ENCODE data around the gene PCSK6. TPM values are rescaled to one million over a fixed set of nuclear protein-coding genes. Genes with fewer than 3 reads are reported as not detected.

PCSK6 gene
- total RNA-seq, 1 donor, result 0.72 TPM

DNA sequence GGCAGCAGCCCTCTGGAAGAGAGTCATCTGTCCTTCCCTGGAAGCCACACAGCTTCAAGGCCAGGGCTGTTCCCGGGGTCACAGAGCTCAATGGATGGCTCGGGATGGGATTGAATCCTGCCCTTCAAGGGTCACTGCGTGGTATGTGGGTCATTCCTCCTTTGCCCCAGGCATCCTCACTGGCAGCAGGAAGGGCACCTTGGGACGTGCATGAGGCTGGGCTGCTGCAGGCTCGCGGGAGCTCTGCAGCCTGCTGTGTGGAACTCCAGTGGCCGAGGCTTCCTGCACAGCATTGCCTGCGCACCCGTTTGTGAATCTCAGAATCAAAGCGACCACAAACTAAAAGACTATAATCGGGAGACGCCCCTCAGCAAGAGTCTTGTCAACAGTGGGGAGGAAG, 60.7 kb downstream of the PCSK6 start:
- Histone ChIP-seq H3K4me3 (ENCODE audit: insufficient read depth, low read length) (no peak overlapping the region), H3K9me3 (ENCODE audit: low read depth, low read length) (no peaks in the 10 kb centered on the region), H3K4me2 (ENCODE audit: insufficient read depth, low read length) (no peak overlapping the region), H3K79me2 (ENCODE audit: insufficient read depth, low read length) (no peaks in the 10 kb centered on the region), H2AFZ (ENCODE audit: low read length) (no peak overlapping the region), H4K20me1 (ENCODE audit: insufficient read depth, low read length) (no peaks in the 10 kb centered on the region), H3K27ac (ENCODE audit: low read depth, low read length) (no peak overlapping the region), H3K36me3 (ENCODE audit: insufficient read depth, low read length) (no peaks in the 10 kb centered on the region), H3K4me1 (ENCODE audit: insufficient read depth, low read length) (no peaks in the 10 kb centered on the region), H3K27me3 (ENCODE audit: insufficient read depth, low read length) (peaks cover 10% of the 10 kb centered on the region)
- TF ChIP-seq, protein P1, sequence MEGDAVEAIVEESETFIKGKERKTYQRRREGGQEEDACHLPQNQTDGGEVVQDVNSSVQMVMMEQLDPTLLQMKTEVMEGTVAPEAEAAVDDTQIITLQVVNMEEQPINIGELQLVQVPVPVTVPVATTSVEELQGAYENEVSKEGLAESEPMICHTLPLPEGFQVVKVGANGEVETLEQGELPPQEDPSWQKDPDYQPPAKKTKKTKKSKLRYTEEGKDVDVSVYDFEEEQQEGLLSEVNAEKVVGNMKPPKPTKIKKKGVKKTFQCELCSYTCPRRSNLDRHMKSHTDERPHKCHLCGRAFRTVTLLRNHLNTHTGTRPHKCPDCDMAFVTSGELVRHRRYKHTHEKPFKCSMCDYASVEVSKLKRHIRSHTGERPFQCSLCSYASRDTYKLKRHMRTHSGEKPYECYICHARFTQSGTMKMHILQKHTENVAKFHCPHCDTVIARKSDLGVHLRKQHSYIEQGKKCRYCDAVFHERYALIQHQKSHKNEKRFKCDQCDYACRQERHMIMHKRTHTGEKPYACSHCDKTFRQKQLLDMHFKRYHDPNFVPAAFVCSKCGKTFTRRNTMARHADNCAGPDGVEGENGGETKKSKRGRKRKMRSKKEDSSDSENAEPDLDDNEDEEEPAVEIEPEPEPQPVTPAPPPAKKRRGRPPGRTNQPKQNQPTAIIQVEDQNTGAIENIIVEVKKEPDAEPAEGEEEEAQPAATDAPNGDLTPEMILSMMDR (IDR thresholded peaks at IDR 0.05; ENCODE audit: extremely low read depth, low read depth, low read length), result no peak
- DNase-seq (ENCODE audit: insufficient read length, low spot score, missing footprints), result no peak

DNA sequence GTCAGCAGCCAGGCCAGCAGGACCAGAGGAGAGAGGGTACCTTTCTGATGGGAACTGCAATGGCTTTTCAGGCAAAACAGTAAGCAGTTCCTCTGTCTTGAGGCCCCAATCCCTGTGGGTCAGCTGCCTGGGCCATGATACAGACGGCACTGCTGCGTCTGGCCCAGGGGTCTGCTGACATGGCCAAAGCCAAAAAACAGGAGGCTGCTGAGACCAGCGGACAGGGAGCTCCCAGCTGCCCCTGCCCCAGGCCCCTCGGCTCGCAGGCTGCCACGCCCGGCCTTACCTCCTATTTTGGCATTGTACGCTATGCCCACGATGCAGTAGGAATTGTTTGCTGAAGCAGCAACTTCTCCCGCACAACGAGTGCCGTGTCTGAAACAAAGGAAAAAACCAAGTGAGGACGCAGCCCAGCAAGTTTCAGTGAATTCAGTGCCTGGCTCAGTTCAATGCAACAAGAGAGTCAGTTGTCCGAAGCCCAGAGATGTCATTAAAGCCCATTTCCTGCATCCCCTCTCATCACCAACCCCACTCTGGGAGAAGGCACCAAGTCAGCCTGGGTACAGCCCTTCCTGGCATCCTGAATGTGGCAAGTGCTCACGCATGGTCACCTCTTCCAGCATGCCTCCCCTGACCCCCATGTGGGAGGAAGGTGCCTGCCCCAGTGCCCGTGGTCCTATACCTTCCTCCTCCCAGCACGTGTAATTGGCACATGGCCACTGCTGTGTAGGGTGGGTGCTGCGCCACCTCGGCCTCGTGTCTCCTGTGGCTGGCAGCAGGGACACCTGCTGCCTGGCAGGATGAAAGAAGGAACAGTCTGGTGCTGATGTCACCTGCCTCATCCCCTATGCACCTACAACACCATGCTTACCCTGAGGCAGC, 61.7 kb downstream of the PCSK6 start:
- Histone ChIP-seq H3K4me3 (ENCODE audit: insufficient read depth, low read length) (no peak overlapping the region), H3K4me1 (ENCODE audit: insufficient read depth, low read length) (no peaks in the 10 kb centered on the region), H3K9me3 (ENCODE audit: low read depth, low read length) (no peaks in the 10 kb centered on the region), H3K79me2 (ENCODE audit: insufficient read depth, low read length) (no peaks in the 10 kb centered on the region), H2AFZ (ENCODE audit: low read length) (no peak overlapping the region), H3K27ac (ENCODE audit: low read depth, low read length) (no peak overlapping the region), H3K27me3 (ENCODE audit: insufficient read depth, low read length) (peaks cover 10% of the 10 kb centered on the region), H3K36me3 (ENCODE audit: insufficient read depth, low read length) (no peaks in the 10 kb centered on the region), H3K4me2 (ENCODE audit: insufficient read depth, low read length) (no peak overlapping the region), H4K20me1 (ENCODE audit: insufficient read depth, low read length) (no peaks in the 10 kb centered on the region)
- TF ChIP-seq, protein P1 (IDR thresholded peaks at IDR 0.05; ENCODE audit: extremely low read depth, low read depth, low read length), result no peak
- no peak for DNase-seq (ENCODE audit: insufficient read length, low spot score, missing footprints)

DNA sequence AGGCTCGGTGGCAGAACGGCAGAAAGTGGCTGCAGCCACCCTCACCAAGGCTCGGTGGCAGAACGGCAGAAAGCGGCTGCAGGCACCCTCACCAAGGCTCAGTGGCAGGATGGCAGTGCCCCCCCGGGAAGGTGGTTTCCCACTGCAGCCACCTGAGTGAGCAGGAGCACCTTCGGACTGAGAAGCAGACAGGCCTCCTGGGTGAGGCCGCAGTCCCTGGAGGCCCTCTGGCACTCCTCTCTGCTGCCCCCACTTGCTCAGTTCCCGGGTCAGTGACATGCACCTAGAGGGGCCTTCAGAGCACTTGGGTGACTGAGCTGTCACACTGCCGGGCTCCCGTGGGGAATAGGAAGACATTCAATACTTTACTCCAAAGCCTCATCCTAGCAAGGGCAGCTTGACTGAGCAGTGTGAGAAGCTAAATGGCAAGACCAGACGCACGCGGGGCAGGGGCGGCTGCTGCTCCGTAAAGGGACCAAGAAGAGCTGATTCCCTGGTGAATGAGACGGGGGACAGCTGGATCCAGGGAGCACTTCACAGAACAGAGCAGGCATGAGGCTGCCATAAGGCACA, 62.7 kb downstream of the PCSK6 start:
- Histone ChIP-seq H3K27ac (ENCODE audit: low read depth, low read length) (no peak overlapping the region), H3K4me1 (ENCODE audit: insufficient read depth, low read length) (no peaks in the 10 kb centered on the region), H3K4me2 (ENCODE audit: insufficient read depth, low read length) (no peak overlapping the region), H3K9me3 (ENCODE audit: low read depth, low read length) (no peaks in the 10 kb centered on the region), H3K27me3 (ENCODE audit: insufficient read depth, low read length) (peaks cover 10% of the 10 kb centered on the region), H4K20me1 (ENCODE audit: insufficient read depth, low read length) (no peaks in the 10 kb centered on the region), H3K4me3 (ENCODE audit: insufficient read depth, low read length) (no peak overlapping the region), H3K79me2 (ENCODE audit: insufficient read depth, low read length) (no peaks in the 10 kb centered on the region), H3K36me3 (ENCODE audit: insufficient read depth, low read length) (no peaks in the 10 kb centered on the region), H2AFZ (ENCODE audit: low read length) (no peak overlapping the region)
- DNase-seq (ENCODE audit: insufficient read length, low spot score, missing footprints), result no peak
- TF ChIP-seq, protein P1 (IDR thresholded peaks at IDR 0.05; ENCODE audit: extremely low read depth, low read depth, low read length), result no peak

DNA sequence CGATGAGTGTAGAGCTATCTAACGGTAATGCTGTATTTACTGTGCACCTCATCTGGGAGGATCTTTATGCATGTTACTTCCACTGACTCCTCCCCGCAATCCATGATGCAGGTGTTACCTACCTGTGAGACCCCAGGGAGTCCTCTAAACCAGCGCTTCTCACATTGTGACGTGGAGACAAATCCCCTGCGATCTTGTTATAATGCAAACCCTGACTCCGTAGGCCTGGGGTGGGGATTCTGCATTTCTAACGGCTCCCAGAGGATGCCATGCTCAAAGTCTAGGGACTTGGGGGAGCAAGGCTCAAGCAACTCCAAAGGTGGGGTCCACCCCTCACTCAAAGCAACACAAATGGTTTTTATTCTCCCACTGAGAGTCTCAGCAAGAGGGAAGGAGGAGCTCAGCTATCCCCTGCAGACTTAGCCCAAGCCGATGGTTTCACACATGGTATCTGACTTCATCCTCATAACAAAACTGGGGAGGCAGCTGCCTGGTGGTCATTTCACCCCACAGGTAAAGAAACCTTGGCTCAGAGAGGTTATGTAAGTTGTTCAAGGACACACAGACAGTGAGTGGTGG, 63.6 kb downstream of the PCSK6 start:
- H3K36me3 ChIP-seq (ENCODE audit: insufficient read depth, low read length), result no peaks in the 10 kb centered on the region

More for the DNA sequence above, 63.6 kb downstream of the PCSK6 start:
- H3K4me1 ChIP-seq (ENCODE audit: insufficient read depth, low read length), result no peaks in the 10 kb centered on the region
- no peaks in the 10 kb centered on the region for H3K79me2 ChIP-seq (ENCODE audit: insufficient read depth, low read length)
- peaks cover 8% of the 10 kb centered on the region for H3K27me3 ChIP-seq (ENCODE audit: insufficient read depth, low read length)
- H2AFZ ChIP-seq (ENCODE audit: low read length), result no peak overlapping the region
- H3K4me3 ChIP-seq (ENCODE audit: insufficient read depth, low read length), result no peak overlapping the region
- TF ChIP-seq, protein P1 (IDR thresholded peaks at IDR 0.05; ENCODE audit: extremely low read depth, low read depth, low read length), result no peak
- DNase-seq (ENCODE audit: insufficient read length, low spot score, missing footprints), result no peak
- H3K27ac ChIP-seq (ENCODE audit: low read depth, low read length), result no peak overlapping the region
- no peaks in the 10 kb centered on the region for H3K9me3 ChIP-seq (ENCODE audit: low read depth, low read length)
- no peak overlapping the region for H3K4me2 ChIP-seq (ENCODE audit: insufficient read depth, low read length)
- no peaks in the 10 kb centered on the region for H4K20me1 ChIP-seq (ENCODE audit: insufficient read depth, low read length)

Data from osteoblast (primary cell).